ENCODE data around the gene CSH2. TPM values are rescaled to one million over a fixed set of nuclear protein-coding genes. Genes with fewer than 3 reads are reported as not detected.
"Not testable (repeated sequence)": the region's sequence is repeated elsewhere in the genome, so short reads cannot be mapped to it uniquely, and the experiment has no call there.

The CSH2 gene
- total RNA-seq = not detected in 2 replicates

DNA sequence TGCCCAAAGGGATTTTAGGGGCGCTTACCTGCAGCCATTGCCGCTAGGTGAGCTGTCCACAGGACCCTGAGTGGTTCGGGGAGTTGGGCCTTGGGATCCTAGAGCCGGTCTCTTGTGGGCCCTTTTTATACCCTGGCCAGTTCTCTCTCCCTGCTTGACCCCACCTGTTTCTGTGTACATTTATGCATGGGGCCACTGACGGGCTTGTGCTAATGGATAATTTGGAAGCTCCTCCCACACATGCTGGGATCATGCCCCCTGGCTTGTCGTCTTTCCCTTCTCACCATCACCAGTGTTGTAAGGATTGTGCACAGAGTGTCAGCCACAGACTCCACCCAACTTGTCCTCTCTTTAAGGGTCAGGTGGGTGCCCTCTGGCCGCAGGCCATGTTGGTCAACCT is at the start of gene CSH2:
Gene CSH2 (minus strand): TSS at position 101 of the 400 bp plus-strand sequence. CDS start 63 bp downstream, at position 38.
- not testable (repeated sequence) for DNase-seq (ENCODE audit: low read depth in 2 of 2)

DNA sequence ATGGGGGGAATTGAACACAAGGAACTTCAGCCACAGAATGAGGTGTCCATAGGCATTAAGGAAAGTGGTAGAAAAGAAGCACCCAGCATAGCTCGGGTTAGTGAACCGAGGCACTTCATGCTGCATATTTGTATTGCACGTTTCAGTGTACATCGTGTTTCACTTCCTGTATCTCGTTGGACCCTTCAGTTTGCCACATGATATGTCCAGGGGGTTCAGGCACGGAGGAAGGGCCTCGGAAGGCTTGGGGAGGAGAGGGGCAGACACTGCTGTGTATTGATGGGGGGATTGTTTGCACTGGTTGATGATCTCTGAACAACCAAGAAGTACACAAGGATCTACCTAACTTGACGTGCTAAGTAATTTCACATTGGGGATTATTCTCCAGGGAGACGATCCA is 48.9 kb upstream of the CSH2 start:
- not testable (repeated sequence) for DNase-seq (ENCODE audit: low read depth in 2 of 2)

DNA sequence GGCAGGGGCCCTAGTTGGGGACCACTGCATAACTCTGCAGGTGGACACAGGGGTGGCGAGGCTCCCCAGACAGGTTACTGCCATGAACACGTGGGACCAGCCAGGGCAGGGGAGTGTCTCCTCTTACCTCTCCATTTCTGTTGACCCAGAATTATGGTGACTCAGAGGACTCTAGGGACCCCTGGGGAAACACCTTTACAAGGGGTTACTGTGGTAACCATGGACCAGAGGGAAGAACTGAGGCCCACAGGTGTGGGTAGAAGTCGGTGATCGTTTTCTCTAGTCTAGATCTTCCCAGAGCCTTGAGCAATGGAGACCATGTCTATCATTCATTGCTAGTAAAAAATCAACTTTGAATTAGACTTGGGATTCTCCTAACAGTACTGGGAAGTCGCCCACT is 47.3 kb upstream of the CSH2 start:
- DNase-seq (ENCODE audit: low read depth in 2 of 2) = not testable (repeated sequence)

DNA sequence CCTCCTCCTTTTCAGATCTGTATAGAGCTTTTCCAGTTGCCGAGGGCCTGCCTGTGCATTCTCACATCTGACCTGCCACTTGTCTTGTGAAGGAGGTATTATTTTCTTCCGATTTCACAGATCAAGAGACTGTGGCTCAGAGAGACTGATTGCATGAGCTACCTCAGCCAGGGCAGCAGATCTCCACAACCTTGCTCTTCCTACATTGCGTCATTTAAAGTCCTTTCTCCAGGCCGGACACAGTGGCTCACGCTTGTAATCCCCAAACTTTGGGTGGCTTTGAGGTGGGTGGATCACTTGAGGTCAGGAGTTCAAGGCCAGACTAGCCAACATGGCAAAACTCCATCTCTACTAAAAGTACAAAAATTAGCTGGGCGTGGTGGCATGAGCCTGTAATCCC is 46.6 kb upstream of the CSH2 start:
- not testable (repeated sequence) for DNase-seq (ENCODE audit: low read depth in 2 of 2)

DNA sequence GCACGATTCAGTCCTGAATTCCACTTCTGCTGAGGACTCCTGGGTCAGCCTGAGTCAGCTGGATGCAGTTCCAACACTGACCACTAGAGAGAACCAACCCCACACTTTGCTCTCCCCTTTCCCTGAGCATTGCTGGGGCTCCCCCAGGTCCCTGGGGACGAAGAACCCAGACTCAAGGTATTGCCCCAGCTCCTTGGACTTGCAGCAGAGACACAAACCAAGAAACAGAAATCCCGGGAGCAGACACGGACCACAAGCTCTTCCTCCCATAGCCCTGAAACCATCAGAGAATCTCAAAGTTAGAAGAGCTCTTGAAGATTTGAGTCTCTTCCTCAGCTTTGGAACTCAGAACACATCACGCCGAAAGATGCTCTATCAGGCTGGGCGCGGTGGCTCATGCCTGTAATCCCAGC is 45.8 kb upstream of the CSH2 start:
- peak; percentile 57 to 73 for DNase-seq (ENCODE audit: low read depth in 2 of 2)

DNA sequence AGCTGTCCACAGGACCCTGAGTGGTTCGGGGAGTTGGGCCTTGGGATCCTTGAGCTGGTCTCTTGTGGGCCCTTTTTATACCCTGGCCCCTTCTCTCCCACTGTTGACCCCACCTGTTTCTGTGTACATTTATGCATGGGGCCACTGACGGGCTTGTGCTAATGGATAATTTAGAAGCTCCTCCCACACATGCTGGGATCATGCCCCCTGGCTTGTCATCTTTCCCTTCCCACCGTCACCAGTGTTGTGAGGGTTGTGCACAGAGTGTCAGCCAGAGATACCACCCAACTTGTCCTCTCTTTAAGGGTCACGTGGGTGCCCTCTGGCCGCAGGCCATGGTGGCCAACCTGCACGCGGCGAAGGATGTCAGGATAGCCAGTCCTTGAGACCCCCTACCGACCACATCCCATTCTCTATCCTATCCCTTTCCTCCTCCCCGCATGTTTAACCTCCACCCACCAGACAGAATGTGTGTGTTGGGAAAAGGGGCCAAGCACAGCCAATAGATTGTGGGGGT is 45.4 kb upstream of the CSH2 start, which contains the start of gene GH1:
Gene GH1 (minus strand): TSS at position 51 of the 517 bp plus-strand sequence. CDS start 63 bp downstream, outside the sequence.
- DNase-seq (ENCODE audit: low read depth in 2 of 2) = not testable (repeated sequence)

DNA sequence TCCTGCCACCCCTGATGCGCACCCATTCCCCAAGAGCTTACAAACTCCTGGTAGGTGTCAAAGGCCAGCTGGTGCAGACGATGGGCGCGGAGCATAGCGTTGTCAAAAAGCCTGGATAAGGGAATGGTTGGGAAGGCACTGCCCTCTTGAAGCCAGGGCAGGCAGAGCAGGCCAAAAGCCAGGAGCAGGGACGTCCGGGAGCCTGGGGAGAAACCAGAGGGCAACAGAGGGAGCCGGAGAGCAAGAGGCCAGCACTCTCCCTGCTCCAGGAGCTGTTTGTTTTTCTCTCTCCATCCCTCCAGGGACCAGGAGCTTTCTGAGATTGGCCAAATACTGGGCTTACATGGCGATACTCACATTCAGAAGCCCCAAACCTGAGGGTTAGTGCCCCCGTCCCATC is 44.8 kb upstream of the CSH2 start:
- DNase-seq (ENCODE audit: low read depth in 2 of 2) = no peak

DNA sequence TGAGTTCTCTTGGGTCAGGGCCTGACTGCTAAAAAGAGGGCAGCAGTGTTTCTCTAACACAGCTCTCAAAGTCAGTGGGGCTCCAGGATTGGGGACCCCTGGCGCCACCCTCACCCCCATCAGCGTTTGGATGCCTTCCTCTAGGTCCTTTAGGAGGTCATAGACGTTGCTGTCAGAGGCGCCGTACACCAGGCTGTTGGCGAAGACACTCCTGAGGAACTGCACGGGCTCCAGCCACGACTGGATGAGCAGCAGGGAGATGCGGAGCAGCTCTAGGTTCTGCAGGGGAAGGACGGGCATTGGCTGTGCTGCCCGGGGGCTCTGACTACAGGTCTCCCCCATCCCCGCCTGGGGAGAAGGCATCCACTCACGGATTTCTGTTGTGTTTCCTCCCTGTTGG is 44.2 kb upstream of the CSH2 start:
- DNase-seq (ENCODE audit: low read depth in 2 of 2) = no peak

DNA sequence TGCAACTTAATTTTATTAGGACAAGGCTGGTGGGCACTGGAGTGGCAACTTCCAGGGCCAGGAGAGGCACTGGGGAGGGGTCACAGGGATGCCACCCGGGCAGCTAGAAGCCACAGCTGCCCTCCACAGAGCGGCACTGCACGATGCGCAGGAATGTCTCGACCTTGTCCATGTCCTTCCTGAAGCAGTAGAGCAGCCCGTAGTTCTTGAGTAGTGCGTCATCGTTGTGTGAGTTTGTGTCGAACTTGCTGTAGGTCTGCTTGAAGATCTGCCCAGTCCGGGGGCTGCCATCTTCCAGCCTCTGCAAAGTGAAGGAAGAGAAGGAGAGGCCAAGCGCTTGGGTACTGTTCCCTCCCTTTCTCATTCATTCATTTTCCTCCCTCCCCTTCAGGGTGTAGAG is 43.7 kb upstream of the CSH2 start:
- DNase-seq (ENCODE audit: low read depth in 2 of 2) = not testable (repeated sequence)

DNA sequence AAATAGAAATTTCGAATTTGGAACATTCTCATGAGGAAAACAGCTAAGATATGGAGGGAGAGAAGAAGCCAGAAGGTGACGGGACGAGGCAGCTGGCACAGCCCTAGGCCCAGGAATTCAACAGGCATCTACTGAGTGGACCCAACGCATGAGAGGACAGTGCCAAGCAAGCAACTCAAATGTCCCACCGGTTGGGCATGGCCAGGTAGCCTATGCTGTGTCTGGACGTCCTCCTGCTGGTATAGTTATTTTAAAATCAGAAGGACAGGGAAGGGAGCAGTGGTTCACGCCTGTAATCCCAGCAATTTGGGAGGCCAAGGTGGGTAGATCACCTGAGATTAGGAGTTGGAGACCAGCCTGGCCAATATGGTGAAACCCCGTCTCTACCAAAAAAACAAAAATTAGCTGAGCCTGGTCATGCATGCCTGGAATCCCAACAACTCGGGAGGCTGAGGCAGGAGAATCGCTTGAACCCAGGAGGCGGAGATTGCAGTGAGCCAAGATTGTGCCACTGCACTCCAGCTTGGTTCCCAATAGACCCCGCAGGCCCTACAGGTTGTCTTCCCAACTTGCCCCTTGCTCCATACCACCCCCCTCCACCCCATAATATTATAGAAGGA is 43.2 kb upstream of the CSH2 start:
- no peak for DNase-seq (ENCODE audit: low read depth in 2 of 2)

DNA sequence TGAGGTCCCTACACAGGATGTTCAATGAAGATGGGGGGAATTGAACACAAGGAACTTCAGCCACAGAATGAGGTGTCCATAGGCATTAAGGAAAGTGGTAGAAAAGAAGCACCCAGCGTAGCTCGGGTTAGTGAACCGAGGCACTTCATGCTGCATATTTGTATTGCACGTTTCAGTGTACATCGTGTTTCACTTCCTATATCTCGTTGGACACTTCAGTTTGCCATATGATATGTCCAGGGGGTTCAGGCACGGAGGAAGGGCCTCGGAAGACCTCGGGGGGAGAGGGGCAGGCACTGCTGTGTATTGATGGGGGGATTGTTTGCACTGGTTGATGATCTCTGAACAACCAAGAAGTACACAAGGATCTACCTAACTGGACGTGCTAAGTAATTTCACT is 42.3 kb upstream of the CSH2 start:
- DNase-seq (ENCODE audit: low read depth in 2 of 2) = not testable (repeated sequence)

DNA sequence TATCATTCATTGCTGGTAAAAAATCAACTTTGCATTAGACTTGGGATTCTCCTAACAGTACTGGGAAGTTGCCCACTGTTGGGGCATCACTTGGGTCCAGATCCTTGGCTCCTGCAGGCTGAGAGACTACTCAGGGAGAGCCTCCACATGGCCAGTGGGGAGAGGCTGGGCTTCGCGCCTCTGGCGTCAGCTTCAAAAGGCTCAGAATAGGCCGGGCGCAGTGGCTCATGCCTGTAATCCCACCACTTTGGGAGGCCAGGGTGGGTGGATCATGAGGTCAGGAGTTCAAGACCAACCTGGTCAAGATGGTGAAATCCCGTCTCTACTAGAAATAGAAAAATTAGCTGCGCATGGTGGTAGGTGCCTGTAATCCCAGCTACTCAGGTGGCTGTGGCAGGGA is 41.0 kb upstream of the CSH2 start:
- no peak for DNase-seq (ENCODE audit: low read depth in 2 of 2)

DNA sequence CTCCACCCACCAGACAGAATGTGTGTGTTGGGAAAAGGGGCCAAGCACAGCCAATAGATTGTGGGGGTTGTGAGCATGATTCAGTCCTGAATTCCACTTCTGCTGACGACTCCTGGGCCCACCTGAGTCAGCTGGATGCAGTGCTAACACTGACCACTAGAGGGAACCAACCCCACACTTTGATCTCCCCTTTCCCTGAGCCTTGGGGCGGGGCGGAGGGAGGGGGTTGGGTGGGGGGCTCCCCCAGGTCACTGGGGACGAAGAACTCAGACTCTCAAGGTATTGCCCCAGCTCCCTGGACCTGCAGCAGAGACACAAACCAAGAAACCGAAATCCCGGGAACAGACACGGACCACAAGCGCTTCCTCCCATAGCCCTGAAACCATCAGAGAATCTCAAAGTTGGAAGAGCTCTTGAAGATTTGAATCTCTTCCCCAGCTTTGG is 38.2 kb upstream of the CSH2 start:
- DNase-seq (ENCODE audit: low read depth in 2 of 2) = peak; percentile 27 to 49

DNA sequence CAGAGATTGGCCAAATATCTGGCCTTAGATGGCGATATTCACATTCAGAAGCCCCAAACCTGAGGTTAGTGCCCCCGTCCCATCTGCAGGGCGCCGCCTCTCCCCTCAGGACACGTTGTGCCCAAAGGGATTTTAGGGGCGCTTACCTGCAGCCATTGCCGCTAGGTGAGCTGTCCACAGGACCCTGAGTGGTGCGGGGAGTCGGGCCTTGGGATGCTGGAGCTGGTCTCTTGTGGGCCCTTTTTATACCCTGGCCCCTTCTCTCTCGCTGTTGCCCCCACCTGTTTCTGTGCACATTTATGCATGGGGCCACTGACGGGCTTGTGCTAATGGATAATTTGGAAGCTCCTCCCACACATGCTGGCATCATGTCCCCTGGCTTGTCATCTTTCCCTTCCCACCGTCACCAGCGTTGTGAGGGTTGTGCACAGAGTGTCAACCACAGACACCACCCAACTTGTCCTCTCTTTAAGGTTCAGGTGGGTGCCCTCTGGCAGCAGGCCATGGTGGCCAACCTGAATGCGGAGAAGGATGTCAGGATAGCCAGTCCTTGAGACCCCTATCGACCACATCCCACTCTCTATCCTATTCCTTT is 37.7 kb upstream of the CSH2 start, which contains the start of gene CSHL1:
Gene CSHL1 (minus strand): TSS at position 218 of the 595 bp plus-strand sequence. CDS start 62 bp downstream, at position 156.
- no peak for DNase-seq (ENCODE audit: low read depth in 2 of 2)

DNA sequence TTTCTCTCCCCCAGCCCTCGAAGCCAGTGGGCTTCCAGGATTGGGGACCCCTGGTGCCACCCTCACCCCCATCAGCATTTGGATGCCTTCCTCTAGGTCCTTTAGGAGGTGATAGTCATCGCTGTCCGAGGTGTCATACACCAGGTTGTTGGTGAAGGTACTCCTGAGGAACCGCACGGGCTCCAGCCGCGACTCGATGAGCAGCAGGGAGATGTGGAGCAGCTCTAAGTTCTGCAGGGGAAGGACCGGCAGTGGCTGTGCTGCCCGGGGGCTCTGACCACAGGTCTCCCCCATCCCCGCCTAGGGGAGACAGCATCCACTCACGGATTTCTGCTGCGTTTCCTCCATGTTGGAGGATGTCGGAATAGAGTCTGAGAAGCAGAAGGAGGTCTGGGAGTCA is 36.6 kb upstream of the CSH2 start:
- DNase-seq (ENCODE audit: low read depth in 2 of 2) = no peak

DNA sequence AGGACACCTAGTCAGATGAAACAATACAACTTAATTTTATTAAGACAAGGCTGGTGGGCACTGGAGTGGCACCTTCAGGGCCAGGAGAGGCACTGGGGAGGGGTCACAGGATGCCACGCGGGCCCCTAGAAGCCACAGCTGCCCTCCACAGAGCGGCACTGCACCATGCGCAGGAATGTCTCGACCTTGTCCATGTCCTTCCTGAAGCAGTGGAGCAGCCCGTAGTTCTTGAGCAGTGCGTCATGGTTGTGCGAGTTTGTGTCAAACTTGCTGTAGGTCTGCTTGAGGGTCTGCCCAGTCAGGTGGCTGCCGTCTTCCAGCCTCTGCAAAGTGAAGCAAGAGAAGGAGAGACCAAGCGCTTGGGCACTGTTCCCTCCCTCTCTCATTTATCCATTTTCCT is 36.1 kb upstream of the CSH2 start:
- not testable (repeated sequence) for DNase-seq (ENCODE audit: low read depth in 2 of 2)

DNA sequence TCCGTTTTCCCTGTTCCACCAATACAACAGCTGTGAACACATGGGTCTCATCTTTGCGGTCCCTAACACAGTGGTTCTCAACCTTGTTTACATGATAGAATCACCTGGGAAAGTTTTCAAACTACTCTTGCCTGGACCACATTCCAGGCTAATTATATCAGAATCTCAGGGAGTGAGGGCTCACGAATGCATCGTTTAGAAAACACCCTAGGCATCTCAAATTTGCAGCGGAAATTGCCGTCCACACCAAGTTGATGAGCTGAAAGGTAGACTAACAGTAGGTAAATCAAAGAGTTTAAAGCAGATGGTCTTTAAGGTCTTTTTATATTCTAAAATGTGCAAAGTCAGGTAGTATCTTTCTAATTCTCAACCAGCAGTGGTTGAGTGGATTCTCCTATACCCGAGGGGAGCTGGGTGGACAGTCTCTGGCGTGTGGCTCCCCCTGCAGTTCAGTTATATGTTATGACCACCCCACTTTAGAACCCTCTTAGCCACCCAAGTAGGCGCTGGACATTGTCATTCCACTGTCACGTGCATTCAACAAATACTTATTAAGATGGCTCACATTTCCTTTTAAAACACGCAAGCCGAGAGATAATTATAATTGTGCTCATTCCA is 33.8 kb upstream of the CSH2 start:
- DNase-seq (ENCODE audit: low read depth in 2 of 2) = peak; percentile 21 to 44

DNA sequence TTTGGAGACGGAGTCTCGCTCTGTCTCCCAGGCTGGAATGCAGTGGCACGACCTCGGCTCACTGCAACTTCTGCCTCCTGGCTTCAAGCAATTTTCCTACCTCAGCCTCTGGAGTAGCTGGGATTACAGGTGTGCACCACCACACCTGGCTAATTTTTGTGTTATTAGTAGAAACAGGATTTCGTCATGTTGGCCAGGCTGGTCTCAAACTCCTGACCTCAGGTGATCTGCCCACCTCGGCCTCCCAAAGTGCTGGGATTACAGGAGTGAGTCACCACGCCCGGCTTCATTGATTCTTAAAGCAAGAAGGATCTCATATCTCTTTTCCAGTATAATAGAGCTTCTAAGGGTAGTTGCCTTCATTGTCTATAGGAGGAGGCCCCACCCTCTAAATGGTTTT is 31.3 kb upstream of the CSH2 start:
- DNase-seq (ENCODE audit: low read depth in 2 of 2) = not testable (repeated sequence)

DNA sequence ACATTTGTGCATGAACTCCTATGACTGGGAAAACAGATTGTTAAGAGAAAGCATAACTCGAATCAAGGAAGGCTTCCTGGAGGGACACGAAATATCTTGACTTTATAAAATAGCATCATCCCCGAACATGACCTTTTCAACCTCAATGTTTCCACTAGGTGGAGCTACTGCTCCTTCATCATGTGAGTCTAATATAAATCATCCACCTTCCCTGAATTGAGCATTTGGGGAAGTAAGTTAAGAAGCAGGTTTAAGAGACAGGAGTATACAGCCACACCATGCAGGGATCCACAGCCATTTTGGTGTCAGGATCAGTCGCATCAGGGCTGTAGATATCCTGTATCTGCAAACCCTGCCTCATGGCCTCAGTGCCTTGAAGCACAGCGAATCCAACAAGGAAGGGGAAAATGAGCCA is 30.3 kb upstream of the CSH2 start:
- DNase-seq (ENCODE audit: low read depth in 2 of 2) = not testable (repeated sequence)

DNA sequence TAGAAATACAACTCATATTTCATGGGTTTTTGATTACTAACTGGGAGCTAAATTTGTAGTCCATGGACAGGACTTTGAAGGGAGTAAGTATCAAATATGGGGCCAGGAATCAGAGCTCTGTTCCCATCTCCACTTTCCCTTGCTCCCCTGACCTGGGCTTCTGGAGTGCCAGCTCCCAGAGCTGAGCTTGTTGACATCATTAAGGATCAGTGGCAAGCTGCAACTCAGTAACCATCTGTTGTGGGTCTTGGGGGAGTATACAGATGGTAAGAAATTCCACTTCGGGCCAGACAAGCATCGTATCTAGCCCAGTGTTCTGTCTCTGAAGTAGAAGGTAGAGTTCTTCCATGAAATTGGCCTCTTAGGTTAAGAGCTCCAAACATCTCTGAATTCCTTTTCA is 28.5 kb upstream of the CSH2 start:
- not testable (repeated sequence) for DNase-seq (ENCODE audit: low read depth in 2 of 2)

DNA sequence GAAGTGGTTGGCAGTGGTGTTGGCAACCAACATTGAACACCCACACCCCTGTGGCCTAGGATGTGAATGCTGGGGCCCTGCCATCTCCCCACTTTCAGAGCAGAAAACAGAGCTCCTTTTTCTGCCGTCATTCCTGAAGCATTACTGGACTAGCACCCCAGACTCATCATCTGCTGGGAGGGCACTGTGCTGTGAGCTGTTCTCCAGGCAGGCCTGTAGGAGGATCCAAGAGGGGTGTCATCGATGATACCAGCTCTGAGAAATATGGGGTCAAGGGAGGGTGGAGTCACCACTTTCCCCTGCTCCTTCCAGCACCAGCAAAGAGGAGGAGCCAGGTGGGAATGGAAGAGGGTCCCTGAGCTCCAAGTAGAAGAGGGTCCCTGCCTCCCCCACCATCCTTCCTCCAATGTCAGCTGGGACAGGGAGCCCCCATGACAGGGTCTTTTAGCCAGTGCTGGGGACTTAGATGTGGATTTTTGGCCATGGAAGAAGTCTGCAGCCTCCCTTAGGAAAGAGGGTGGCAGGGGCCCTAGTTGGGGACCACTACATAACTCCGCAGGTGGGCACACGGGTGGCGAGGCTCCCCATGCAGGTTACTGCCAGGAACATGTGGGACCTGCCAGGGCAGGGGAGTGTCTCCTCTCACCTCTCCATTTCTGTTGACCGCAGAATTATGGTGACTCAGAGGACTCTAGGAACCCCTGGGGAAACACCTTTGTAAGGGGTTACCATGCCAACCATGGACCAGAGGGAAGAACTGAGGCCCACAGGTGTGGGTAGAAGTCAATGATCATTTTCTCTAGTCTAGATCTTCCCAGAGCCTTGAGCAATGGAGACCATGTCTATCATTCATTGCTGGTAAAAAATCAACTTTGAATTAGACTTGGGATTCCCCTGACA is 25.7 kb upstream of the CSH2 start:
- DNase-seq (ENCODE audit: low read depth in 2 of 2) = not testable (repeated sequence)
